GM23248 (cell line): ENCODE measurements around the gene ERICH2. TPM values are rescaled to one million over a fixed set of nuclear protein-coding genes. Genes with fewer than 3 reads are reported as not detected.

ENCODE experiments used
- DNase-seq: peaks from one replicate; pipeline ENCODE4 v3.0.0-alpha.2; 2015
- H2AFZ ChIP-seq: fragments of 200-600 bp; sonication (generic); 2 replicates; pipeline ENCODE4 v1.6.1; 2016; ENCODE audit warnings: antibody characterized with exemption
- H3F3A ChIP-seq: fragments of 200-600 bp; sonication (generic); 2 replicates; pipeline ENCODE4 v1.6.1; 2016; ENCODE audit warnings: mild to moderate bottlenecking, antibody characterized with exemption, mixed run types; ENCODE audit not compliant: insufficient read depth
- H3K27ac ChIP-seq: fragments of 200-600 bp; sonication (generic); 2 replicates; pipeline ENCODE4 v1.5.1; 2016; ENCODE audit warnings: mild to moderate bottlenecking
- H3K27me3 ChIP-seq: fragments of 200-600 bp; sonication (generic); replicated peaks from 2 replicates; pipeline ENCODE4 v1.6.1; 2016; ENCODE audit warnings: mild to moderate bottlenecking; ENCODE audit not compliant: insufficient read depth
- H3K36me3 ChIP-seq: fragments of 200-600 bp; sonication (generic); 2 replicates; pipeline ENCODE4 v1.6.1; 2016; ENCODE audit warnings: low read depth, mild to moderate bottlenecking
- H3K4me1 ChIP-seq: fragments of 200-600 bp; sonication (generic); 2 replicates; pipeline ENCODE4 v1.6.1; 2016; ENCODE audit warnings: mild to moderate bottlenecking; ENCODE audit not compliant: insufficient read depth
- H3K4me2 ChIP-seq: fragments of 200-600 bp; sonication (generic); one replicate; pipeline ENCODE4 v1.6.1; 2016; ENCODE audit warnings: mild to moderate bottlenecking; ENCODE audit not compliant: unreplicated experiment
- H3K4me3 ChIP-seq: fragments of 200-600 bp; sonication (generic); 2 replicates; pipeline ENCODE4 v1.5.1; 2016; ENCODE audit warnings: mild to moderate bottlenecking
- H3K79me2 ChIP-seq: fragments of 200-600 bp; sonication (generic); 2 replicates; pipeline ENCODE4 v1.6.1; 2016; ENCODE audit warnings: mild to moderate bottlenecking; ENCODE audit not compliant: insufficient read depth
- H3K9ac ChIP-seq: fragments of 200-600 bp; sonication (generic); 2 replicates; pipeline ENCODE4 v1.6.1; 2016; ENCODE audit warnings: mild to moderate bottlenecking
- H3K9me2 ChIP-seq: fragments of 200-600 bp; sonication (generic); 2 replicates; pipeline ENCODE4 v1.6.1; 2016; ENCODE audit warnings: mixed run types, mild to moderate bottlenecking, moderate library complexity; ENCODE audit not compliant: insufficient read depth
- H3K9me3 ChIP-seq: fragments of 200-600 bp; sonication (generic); one replicate; pipeline ENCODE4 v1.6.1; 2017; ENCODE audit warnings: low read depth
- H4K20me1 ChIP-seq: fragments of 200-600 bp; sonication (generic); 2 replicates; pipeline ENCODE4 v1.6.0; 2016; ENCODE audit not compliant: insufficient read depth
- EZH2 ChIP-seq: fragments of 200-600 bp; sonication (generic); IDR thresholded peaks from 2 replicates; pipeline ENCODE4 v1.6.1; 2018; ENCODE audit warnings: antibody characterized with exemption, mild to moderate bottlenecking; ENCODE audit not compliant: insufficient read depth, poor library complexity, severe bottlenecking
- EZH2phosphoT487 ChIP-seq: fragments of 200-600 bp; sonication (generic); IDR thresholded peaks from 2 replicates; pipeline ENCODE4 v1.6.1; 2018; ENCODE audit warnings: antibody characterized with exemption, moderate library complexity, mild to moderate bottlenecking, low read depth; ENCODE audit not compliant: insufficient read depth
- WGBS, 2 experiments: methylation state at CpG; one replicate each; pipeline ENCODE4 v1.1.6; 2015 to 2017; ENCODE audit warnings: low lambda C conversion rate in 2 of 2, low coverage in 1 of 2; ENCODE audit errors: missing lambda C conversion rate in 2 of 2; 5-methylcytosine and 5-hydroxymethylcytosine counted together
- in situ Hi-C: fragments of 300-500 bp; cut with MboI; formaldehyde crosslinking; loops from 2 replicates; pipeline ENCODE4 v1.15.0; 2020
- polyA plus RNA-seq: library from polyadenylated mRNA; unstranded; fragments of >200 nt; fragmentation: Nextera tagmentation; extraction: Ambion mirVana; gene quantifications from 2 replicates; pipeline ENCODE4 v1.2.1, GENCODE V29; 2016
- total RNA-seq: library from RNA; depleted of rRNA; stranded (reverse); fragments of >200 nt; shearing (Covaris generic); gene quantifications from 2 replicates; pipeline ENCODE4 v1.2.3, GENCODE V29; 2014

The ERICH2 gene
- total and polyA plus RNA-seq, 2 experiments from 2014 or later: not detected

GRCh38 chr2:170821531-170822289 lies 51.5 kb downstream of the ERICH2 start:
- Histone ChIP-seq H3F3A (no peaks in the 10 kb centered on the region), H4K20me1 (no peaks in the 10 kb centered on the region), H3K27ac (no peak overlapping the region), H3K9me3 (no peaks in the 10 kb centered on the region), H3K27me3 (peaks cover 58% of the 10 kb centered on the region), H3K36me3 (no peaks in the 10 kb centered on the region), H2AFZ (no peak overlapping the region), H3K4me3 (no peak overlapping the region), H3K79me2 (no peaks in the 10 kb centered on the region), H3K4me1 (no peaks in the 10 kb centered on the region; the same call in 1 of the 2 replicates), H3K4me2 (no peak overlapping the region), H3K9ac (no peak overlapping the region), H3K9me2 (no peaks in the 10 kb centered on the region)
- WGBS, 2 experiments: 17 to 18% methylated on average over 36 of the region's 40 CpGs
- in situ Hi-C loops: loop anchor here (25.0 kb wide), 1 partner anchor 409 kb away; no protein-coding TSS in a partner anchor
- TF ChIP-seq EZH2 (no peak), EZH2phosphoT487 (no peak)
- no peak for DNase-seq

GRCh38 chr2:170822290-170823087 lies 52.3 kb downstream of the ERICH2 start:
- H3K9me3 ChIP-seq: no peaks in the 10 kb centered on the region
- no peaks in the 10 kb centered on the region; the same call in 1 of the 2 replicates for H3K4me1 ChIP-seq
- H3K4me2 ChIP-seq: peak overlapping the region; percentile 74
- no peaks in the 10 kb centered on the region for H4K20me1 ChIP-seq
- in situ Hi-C loops: loop anchor here (25.0 kb wide), 1 partner anchor 410 kb away; no protein-coding TSS in a partner anchor
- no peaks in the 10 kb centered on the region for H3K36me3 ChIP-seq
- DNase-seq: peak; percentile 14
- WGBS, 2 experiments: 16 to 23% methylated on average over 39 to 43 of the region's 43 CpGs
- peak overlapping the region; percentile 52 for H3K4me3 ChIP-seq
- H3K79me2 ChIP-seq: no peaks in the 10 kb centered on the region
- no peak overlapping the region for H3K9ac ChIP-seq
- H3K9me2 ChIP-seq: no peaks in the 10 kb centered on the region
- peak; percentile 63; the same call in 1 of the 2 replicates for TF ChIP-seq EZH2phosphoT487
- no peak for TF ChIP-seq EZH2
- H3K27me3 ChIP-seq: peaks cover 64% of the 10 kb centered on the region
- H3K27ac ChIP-seq: no peak overlapping the region
- H3F3A ChIP-seq: no peaks in the 10 kb centered on the region
- H2AFZ ChIP-seq: peak overlapping the region; percentile 71

GRCh38 chr2:170823088-170823897 lies 53.1 kb downstream of the ERICH2 start:
- peak; percentile 39 for DNase-seq
- Histone ChIP-seq H3K4me2 (peak overlapping the region; percentile 74), H3K9me3 (no peaks in the 10 kb centered on the region), H3K36me3 (no peaks in the 10 kb centered on the region), H2AFZ (peak overlapping the region; percentile 71), H3K4me1 (no peaks in the 10 kb centered on the region; the same call in 1 of the 2 replicates), H3K79me2 (no peaks in the 10 kb centered on the region), H3F3A (no peaks in the 10 kb centered on the region), H3K4me3 (peak overlapping the region; percentile 52), H4K20me1 (no peaks in the 10 kb centered on the region), H3K27ac (no peak overlapping the region), H3K9ac (no peak overlapping the region), H3K9me2 (no peaks in the 10 kb centered on the region), H3K27me3 (peaks cover 65% of the 10 kb centered on the region)
- 3% methylated on average over 50 to 52 of the region's 61 CpGs for WGBS, 2 experiments
- in situ Hi-C loops: loop anchor here (25.0 kb wide), 1 partner anchor 411 kb away; no protein-coding TSS in a partner anchor
- TF ChIP-seq EZH2 (peak; percentile 81), EZH2phosphoT487 (peak; percentile 19; the same call in 1 of the 2 replicates)

- Histone ChIP-seq H3K79me2 (no peaks in the 10 kb centered on the region), H4K20me1 (no peaks in the 10 kb centered on the region), H3F3A (no peaks in the 10 kb centered on the region), H3K9ac (no peak overlapping the region), H3K36me3 (no peaks in the 10 kb centered on the region), H3K27me3 (peaks cover 60% of the 10 kb centered on the region), H2AFZ (no peak overlapping the region), H3K4me1 (no peaks in the 10 kb centered on the region; the same call in 1 of the 2 replicates), H3K4me2 (no peak overlapping the region), H3K27ac (no peak overlapping the region), H3K9me3 (no peaks in the 10 kb centered on the region), H3K4me3 (no peak overlapping the region), H3K9me2 (no peaks in the 10 kb centered on the region)
- WGBS, 2 experiments: 53 to 63% methylated on average over 10 to 11 of the region's 11 CpGs
- no peak for DNase-seq
- TF ChIP-seq EZH2phosphoT487: no peak
- TF ChIP-seq EZH2: no peak
- in situ Hi-C loops: loop anchor here (25.0 kb wide), 1 partner anchor 412 kb away; no protein-coding TSS in a partner anchor
Measured at GRCh38 chr2:170823898-170824215, 53.7 kb downstream of the ERICH2 start.
